CD14-positive monocyte (primary cell): ENCODE results near the gene MAP2. TPM values are rescaled to one million over a fixed set of nuclear protein-coding genes. Genes with fewer than 3 reads are reported as not detected.

Experiments used
- DNase-seq, 3 donors: peaks; one replicate each; pipeline ENCODE4 v3.0.0-alpha.2; 2011 to 2022
- H2AFZ ChIP-seq: 2 replicates; pipeline ENCODE4 v1.6.0; 2012; ENCODE audit warnings: mild to moderate bottlenecking, low read depth, low read length, inconsistent platforms; ENCODE audit not compliant: insufficient read depth, poor library complexity, severe bottlenecking
- H3K27ac ChIP-seq, 2 donors: 1 replicate in 1 of 2; 2 replicates in 1 of 2; pipeline ENCODE4 v1.5.1; 2012 to 2013; ENCODE audit warnings: low read length in 2 of 2, control low read depth in 1 of 2, inconsistent platforms in 1 of 2, low read depth in 1 of 2, mild to moderate bottlenecking in 1 of 2
- H3K27me3 ChIP-seq, 2 donors: one replicate each; pipeline versions ENCODE4 v1.6.0 to v1.6.1; 2011 to 2013; ENCODE audit warnings: low read length in 2 of 2; ENCODE audit not compliant: control insufficient read depth in 2 of 2, insufficient read depth in 2 of 2
- H3K36me3 ChIP-seq, 2 donors: replicated peaks in 1 of 2; 1 replicate in 1 of 2; 2 replicates in 1 of 2; pipeline versions ENCODE4 v1.5.1 to v1.6.1; 2012 to 2013; ENCODE audit warnings: low read length in 2 of 2, control low read depth in 1 of 2, inconsistent platforms in 1 of 2, mild to moderate bottlenecking in 1 of 2; ENCODE audit not compliant: insufficient read depth in 2 of 2, control insufficient read depth in 1 of 2
- H3K4me1 ChIP-seq, 2 donors: 1 replicate in 1 of 2; 2 replicates in 1 of 2; pipeline versions ENCODE4 v1.5.1 to v1.6.1; 2012 to 2013; ENCODE audit warnings: low read length in 2 of 2, control low read depth in 1 of 2, inconsistent platforms in 1 of 2, mild to moderate bottlenecking in 1 of 2, moderate library complexity in 1 of 2; ENCODE audit not compliant: insufficient read depth in 2 of 2, control insufficient read depth in 1 of 2
- H3K4me2 ChIP-seq: replicated peaks from 2 replicates; pipeline ENCODE3; 2012; ENCODE audit warnings: low read length, moderate library complexity, mild to moderate bottlenecking; ENCODE audit not compliant: poor library complexity, severe bottlenecking; ENCODE audit errors: extremely low read depth
- H3K4me3 ChIP-seq, 3 experiments: fragments of 200-600 bp in 1 of 3; sonication (generic) in 1 of 3; replicated peaks in 1 of 3; 1 replicate in 2 of 3; 2 replicates in 1 of 3; pipeline ENCODE4 v1.5.1; 2011 to 2013; ENCODE audit warnings: low read length in 3 of 3, mild to moderate bottlenecking in 3 of 3, control low read depth in 2 of 3, low read depth in 2 of 3, inconsistent platforms in 1 of 3, moderate library complexity in 1 of 3
- H3K79me2 ChIP-seq: 2 replicates; pipeline ENCODE4 v1.6.0; 2012; ENCODE audit warnings: mild to moderate bottlenecking, control low read depth, inconsistent platforms, low read length, moderate library complexity; ENCODE audit not compliant: insufficient read depth
- H3K9ac ChIP-seq: 2 replicates; pipeline ENCODE4 v1.6.0; 2017; ENCODE audit warnings: low read length, mild to moderate bottlenecking; ENCODE audit not compliant: insufficient read depth, poor library complexity, severe bottlenecking
- H3K9me3 ChIP-seq, 2 donors: replicated peaks in 1 of 2; 1 replicate in 1 of 2; 2 replicates in 1 of 2; pipeline versions ENCODE4 v1.5.1 to v1.6.1; 2012 to 2013; ENCODE audit warnings: low read length in 2 of 2, control low read depth in 1 of 2; ENCODE audit not compliant: control insufficient read depth in 1 of 2, insufficient read depth in 1 of 2
- H4K20me1 ChIP-seq: 2 replicates; pipeline ENCODE4 v1.6.0; 2012; ENCODE audit warnings: mild to moderate bottlenecking, low read length, control low read depth, moderate library complexity; ENCODE audit not compliant: insufficient read depth
- H3K27ac Mint-ChIP-seq, 7 donors: one replicate each; pipeline ENCODE4 v1.8.0; 2020; ENCODE audit warnings: mild to moderate bottlenecking in 7 of 7, mixed read lengths in 7 of 7, moderate library complexity in 6 of 7, inconsistent platforms in 2 of 7
- H3K27me3 Mint-ChIP-seq, 3 donors: one replicate each; pipeline ENCODE4 v1.8.0; 2021 to 2022; ENCODE audit warnings: low read depth in 3 of 3, mild to moderate bottlenecking in 3 of 3, mixed read lengths in 3 of 3, moderate library complexity in 3 of 3, inconsistent platforms in 1 of 3
- H3K36me3 Mint-ChIP-seq, 2 donors: one replicate each; pipeline ENCODE4 v1.8.0; 2020; ENCODE audit warnings: mixed read lengths in 2 of 2, inconsistent platforms in 1 of 2, mild to moderate bottlenecking in 1 of 2
- H3K4me1 Mint-ChIP-seq: one replicate; pipeline ENCODE4 v1.8.0; 2020; ENCODE audit warnings: mild to moderate bottlenecking, mixed read lengths
- H3K4me3 Mint-ChIP-seq, 2 donors: one replicate each; pipeline ENCODE4 v1.8.0; 2020; ENCODE audit warnings: mild to moderate bottlenecking in 2 of 2, mixed read lengths in 2 of 2, moderate library complexity in 1 of 2
- H3K9me3 Mint-ChIP-seq, 7 donors: one replicate each; pipeline ENCODE4 v1.8.0; 2020 to 2022; ENCODE audit warnings: mixed read lengths in 7 of 7, mild to moderate bottlenecking in 6 of 7, moderate library complexity in 6 of 7, inconsistent platforms in 2 of 7
- WGBS: methylation state at CpG from one replicate; pipeline ENCODE4 v1.1.5; 2013; ENCODE audit warnings: missing lambda C conversion rate; ENCODE audit not compliant: insufficient coverage; 5-methylcytosine and 5-hydroxymethylcytosine counted together
- intact Hi-C, 2 donors: fragments of 100-400 bp; cut with micrococcal nuclease; formaldehyde crosslinking; loops; one replicate each; pipeline versions ENCODE4 v1.15.0 to v1.15.1; 2023
- polyA plus RNA-seq, 3 donors: library from polyadenylated mRNA; depleted of rRNA in 1 of 3; unstranded in 2 of 3; stranded (reverse) in 1 of 3; fragments of 300-500 nt in 2 of 3; fragments of >200 nt in 1 of 3; fragmentation: Illumina TruSeq in 2 of 3; gene quantifications; 1 replicate in 2 of 3; 2 replicates in 1 of 3; pipeline ENCODE4 v1.2.3, GENCODE V29; 2012 to 2021
- TF ChIP-seq, protein P1 (sequence below): fragments of 200-600 bp; IDR thresholded peaks from one replicate; pipeline ENCODE4 v1.8.0; 2022; ENCODE audit warnings: antibody characterized with exemption, mild to moderate bottlenecking

Gene MAP2
- polyA plus RNA-seq, 3 donors, result not detected

GRCh38 chr2:209687323-209687969 is 263.6 kb downstream of the MAP2 start:
- Histone ChIP-seq H3K4me3 (no peak overlapping the region), H3K27me3 (no peaks in the 10 kb centered on the region), H3K4me2 (no peak overlapping the region), H3K79me2 (no peaks in the 10 kb centered on the region), H3K9ac (no peak overlapping the region), H3K4me1 (no peaks in the 10 kb centered on the region), H3K9me3 (no peaks in the 10 kb centered on the region), H3K36me3 (no peaks in the 10 kb centered on the region), H3K27ac (no peak overlapping the region), H2AFZ (no peak overlapping the region), H4K20me1 (no peaks in the 10 kb centered on the region)
- Mint-ChIP-seq H3K4me1 (no peaks in the 10 kb centered on the region), H3K27me3 (peaks cover 1 to 3% (median 3%) of the 10 kb centered on the region in 3 donors), H3K4me3 (no peak overlapping the region), H3K27ac (no peak overlapping the region), H3K36me3 (no peaks in the 10 kb centered on the region), H3K9me3 (peaks cover 0 to under 1% (median 0%) of the 10 kb centered on the region in 7 donors)
- intact Hi-C loops, result no loop called here
- 81% methylated on average over 7 of the region's 9 CpGs for WGBS
- DNase-seq, result no peak
- TF ChIP-seq, protein P1, sequence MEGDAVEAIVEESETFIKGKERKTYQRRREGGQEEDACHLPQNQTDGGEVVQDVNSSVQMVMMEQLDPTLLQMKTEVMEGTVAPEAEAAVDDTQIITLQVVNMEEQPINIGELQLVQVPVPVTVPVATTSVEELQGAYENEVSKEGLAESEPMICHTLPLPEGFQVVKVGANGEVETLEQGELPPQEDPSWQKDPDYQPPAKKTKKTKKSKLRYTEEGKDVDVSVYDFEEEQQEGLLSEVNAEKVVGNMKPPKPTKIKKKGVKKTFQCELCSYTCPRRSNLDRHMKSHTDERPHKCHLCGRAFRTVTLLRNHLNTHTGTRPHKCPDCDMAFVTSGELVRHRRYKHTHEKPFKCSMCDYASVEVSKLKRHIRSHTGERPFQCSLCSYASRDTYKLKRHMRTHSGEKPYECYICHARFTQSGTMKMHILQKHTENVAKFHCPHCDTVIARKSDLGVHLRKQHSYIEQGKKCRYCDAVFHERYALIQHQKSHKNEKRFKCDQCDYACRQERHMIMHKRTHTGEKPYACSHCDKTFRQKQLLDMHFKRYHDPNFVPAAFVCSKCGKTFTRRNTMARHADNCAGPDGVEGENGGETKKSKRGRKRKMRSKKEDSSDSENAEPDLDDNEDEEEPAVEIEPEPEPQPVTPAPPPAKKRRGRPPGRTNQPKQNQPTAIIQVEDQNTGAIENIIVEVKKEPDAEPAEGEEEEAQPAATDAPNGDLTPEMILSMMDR, result no peak

- H3K79me2 ChIP-seq, result no peaks in the 10 kb centered on the region
- H4K20me1 ChIP-seq, result no peaks in the 10 kb centered on the region
- H3K4me2 ChIP-seq, result no peak overlapping the region
- no peaks in the 10 kb centered on the region for H3K4me1 Mint-ChIP-seq
- H2AFZ ChIP-seq, result no peak overlapping the region
- WGBS, result 75% methylated on average over 1 of the region's 2 CpGs
- intact Hi-C loops, result no loop called here
- H3K4me1 ChIP-seq, result no peaks in the 10 kb centered on the region
- TF ChIP-seq, protein P1, result no peak
- no peak overlapping the region for H3K4me3 Mint-ChIP-seq
- H3K36me3 Mint-ChIP-seq, result no peaks in the 10 kb centered on the region
- H3K27ac Mint-ChIP-seq, result no peak overlapping the region
- H3K4me3 ChIP-seq, result no peak overlapping the region
- H3K27ac ChIP-seq, result no peak overlapping the region
- no peaks in the 10 kb centered on the region for H3K36me3 ChIP-seq
- DNase-seq, result no peak
- no peaks in the 10 kb centered on the region for H3K27me3 ChIP-seq
- H3K9me3 ChIP-seq, result no peaks in the 10 kb centered on the region
- H3K27me3 Mint-ChIP-seq, result peaks cover 1 to 3% (median 3%) of the 10 kb centered on the region in 3 donors
- H3K9ac ChIP-seq, result no peak overlapping the region
- peaks cover 0 to 2% (median 0%) of the 10 kb centered on the region in 7 donors for H3K9me3 Mint-ChIP-seq
Observed at GRCh38 chr2:209688385-209688784, 264.5 kb downstream of the MAP2 start.
